Measurements from ENCODE around the gene PRSS23.

The PRSS23 gene

DNA sequence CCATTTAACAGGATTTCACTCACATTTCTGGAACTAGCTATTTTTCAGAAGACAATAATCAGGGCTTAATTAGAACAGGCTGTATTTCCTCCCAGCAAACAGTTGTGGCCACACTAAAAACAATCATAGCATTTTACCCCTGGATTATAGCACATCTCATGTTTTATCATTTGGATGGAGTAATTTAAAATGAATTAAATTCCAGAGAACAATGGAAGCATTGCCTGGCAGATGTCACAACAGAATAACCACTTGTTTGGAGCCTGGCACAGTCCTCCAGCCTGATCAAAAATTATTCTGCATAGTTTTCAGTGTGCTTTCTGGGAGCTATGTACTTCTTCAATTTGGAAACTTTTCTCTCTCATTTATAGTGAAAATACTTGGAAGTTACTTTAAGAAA, 9.2 kb downstream of the PRSS23 start:
- in situ Hi-C loops (cut with HindIII; ENCODE audit: low sequenced_read_pairs): loop anchor here (10.0 kb wide), 1 partner anchor 185 kb away; no protein-coding TSS in a partner anchor
- TF ChIP-seq, protein P1, sequence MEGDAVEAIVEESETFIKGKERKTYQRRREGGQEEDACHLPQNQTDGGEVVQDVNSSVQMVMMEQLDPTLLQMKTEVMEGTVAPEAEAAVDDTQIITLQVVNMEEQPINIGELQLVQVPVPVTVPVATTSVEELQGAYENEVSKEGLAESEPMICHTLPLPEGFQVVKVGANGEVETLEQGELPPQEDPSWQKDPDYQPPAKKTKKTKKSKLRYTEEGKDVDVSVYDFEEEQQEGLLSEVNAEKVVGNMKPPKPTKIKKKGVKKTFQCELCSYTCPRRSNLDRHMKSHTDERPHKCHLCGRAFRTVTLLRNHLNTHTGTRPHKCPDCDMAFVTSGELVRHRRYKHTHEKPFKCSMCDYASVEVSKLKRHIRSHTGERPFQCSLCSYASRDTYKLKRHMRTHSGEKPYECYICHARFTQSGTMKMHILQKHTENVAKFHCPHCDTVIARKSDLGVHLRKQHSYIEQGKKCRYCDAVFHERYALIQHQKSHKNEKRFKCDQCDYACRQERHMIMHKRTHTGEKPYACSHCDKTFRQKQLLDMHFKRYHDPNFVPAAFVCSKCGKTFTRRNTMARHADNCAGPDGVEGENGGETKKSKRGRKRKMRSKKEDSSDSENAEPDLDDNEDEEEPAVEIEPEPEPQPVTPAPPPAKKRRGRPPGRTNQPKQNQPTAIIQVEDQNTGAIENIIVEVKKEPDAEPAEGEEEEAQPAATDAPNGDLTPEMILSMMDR (IDR thresholded peaks at IDR 0.05; ENCODE audit: low read depth, low read length, missing control alignments): no peak
- DNase-seq (ENCODE audit: low read depth): no peak

DNA sequence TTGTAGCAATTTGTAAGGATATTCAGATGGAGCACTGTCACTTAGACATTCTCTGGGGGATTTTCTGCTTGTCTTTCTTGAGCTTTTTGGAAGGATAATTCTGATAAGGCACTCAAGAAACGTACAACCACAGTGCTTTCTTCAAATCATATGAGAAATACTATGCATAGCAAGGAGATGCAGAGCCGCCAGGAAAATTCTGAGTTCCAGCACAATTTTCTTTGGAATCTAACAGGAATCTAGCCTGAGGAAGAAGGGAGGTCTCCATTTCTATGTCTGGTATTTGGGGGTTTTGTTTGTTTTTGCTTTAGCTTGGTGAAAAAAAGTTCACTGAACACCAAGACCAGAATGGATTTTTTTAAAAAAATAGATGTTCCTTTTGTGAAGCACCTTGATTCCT, 9.9 kb downstream of the PRSS23 start:
- no peak for DNase-seq (ENCODE audit: low read depth)
- in situ Hi-C loops (cut with HindIII; ENCODE audit: low sequenced_read_pairs): no loop called here
- TF ChIP-seq, protein P1 (IDR thresholded peaks at IDR 0.05; ENCODE audit: low read depth, low read length, missing control alignments): no peak
- no peak overlapping the region for H3K4me3 ChIP-seq (ENCODE audit: low read depth, low read length)

More for the DNA sequence above, 9.2 kb downstream of the PRSS23 start:
- no peak overlapping the region for H3K4me3 ChIP-seq (ENCODE audit: low read depth, low read length)

DNA sequence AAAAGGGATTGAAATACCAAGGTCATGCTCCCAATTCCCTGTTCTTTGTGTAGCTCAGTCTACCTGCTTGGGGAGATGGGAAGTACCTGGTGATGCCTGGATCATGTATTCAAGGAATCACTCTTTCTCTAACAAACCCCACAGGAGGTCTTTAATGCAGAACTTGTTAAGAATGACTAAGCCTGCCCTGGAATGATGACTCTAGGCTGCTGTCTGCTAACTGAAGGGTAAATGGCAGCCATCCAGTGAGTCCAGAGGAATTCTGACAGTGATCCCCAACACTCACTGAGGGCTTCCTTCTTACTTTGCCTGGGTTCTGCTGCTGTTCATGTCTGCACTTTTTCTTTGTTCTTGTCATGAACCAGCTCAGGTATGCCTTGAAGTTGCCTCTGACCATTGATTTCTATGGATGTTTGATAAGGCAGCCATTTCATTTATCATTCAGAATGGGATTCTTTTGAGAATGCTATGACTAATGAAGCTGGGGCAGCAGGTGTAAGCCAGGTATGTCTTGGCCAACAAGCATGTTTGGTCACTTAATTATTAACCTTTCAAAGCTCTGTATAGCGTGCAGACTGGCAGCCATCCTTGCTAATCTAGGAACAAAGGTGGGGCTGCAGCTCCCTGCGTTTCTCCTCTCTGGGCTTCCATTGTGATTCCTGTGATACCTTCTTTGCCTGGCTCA, 11.4 kb downstream of the PRSS23 start:
- in situ Hi-C loops (cut with HindIII; ENCODE audit: low sequenced_read_pairs): no loop called here
- TF ChIP-seq, protein P1 (IDR thresholded peaks at IDR 0.05; ENCODE audit: low read depth, low read length, missing control alignments): no peak
- no peak overlapping the region for H3K4me3 ChIP-seq (ENCODE audit: low read depth, low read length)
- DNase-seq (ENCODE audit: low read depth): peak; percentile 45

DNA sequence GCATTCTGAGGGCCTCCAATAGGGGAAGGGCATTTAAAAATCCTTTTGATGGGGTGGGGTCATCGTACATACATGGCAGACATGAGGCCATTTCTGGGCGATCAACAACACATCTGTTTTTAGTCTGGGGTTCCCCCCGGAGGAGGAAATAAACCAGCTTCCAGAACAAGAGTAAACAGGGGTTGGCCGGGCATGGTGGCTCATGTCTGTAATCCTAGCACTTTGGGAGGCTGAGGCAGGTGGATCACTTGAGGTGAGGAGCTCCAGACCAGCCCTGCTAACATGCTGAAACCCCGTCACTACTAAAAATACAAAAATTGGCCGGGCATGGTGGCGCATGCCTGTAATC, 12.0 kb downstream of the PRSS23 start:
- DNase-seq (ENCODE audit: low read depth): no peak
- no peak overlapping the region for H3K4me3 ChIP-seq (ENCODE audit: low read depth, low read length)
- TF ChIP-seq, protein P1 (IDR thresholded peaks at IDR 0.05; ENCODE audit: low read depth, low read length, missing control alignments): no peak
- in situ Hi-C loops (cut with HindIII; ENCODE audit: low sequenced_read_pairs): no loop called here

DNA sequence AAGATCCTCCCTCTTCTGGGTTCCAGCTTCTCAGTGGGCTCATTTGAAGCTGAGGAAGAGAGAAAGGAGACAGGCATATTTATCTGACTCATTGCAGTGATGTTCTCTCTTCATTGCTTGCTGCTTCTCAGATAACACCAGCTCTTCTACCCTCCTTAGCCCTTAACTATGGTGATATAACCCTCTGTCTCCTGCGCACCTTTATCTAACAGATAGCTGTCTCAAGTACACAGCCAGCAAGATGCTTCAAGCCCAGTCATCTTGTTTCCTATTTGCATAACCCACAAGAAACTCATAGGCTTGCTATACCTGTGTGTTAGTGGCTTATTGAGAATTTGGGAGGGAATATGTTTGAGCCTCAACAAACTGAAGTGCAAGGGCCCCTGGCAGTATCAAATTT, 12.6 kb downstream of the PRSS23 start:
- in situ Hi-C loops (cut with HindIII; ENCODE audit: low sequenced_read_pairs): no loop called here
- no peak for DNase-seq (ENCODE audit: low read depth)
- TF ChIP-seq, protein P1 (IDR thresholded peaks at IDR 0.05; ENCODE audit: low read depth, low read length, missing control alignments): no peak
- H3K4me3 ChIP-seq (ENCODE audit: low read depth, low read length): no peak overlapping the region

DNA sequence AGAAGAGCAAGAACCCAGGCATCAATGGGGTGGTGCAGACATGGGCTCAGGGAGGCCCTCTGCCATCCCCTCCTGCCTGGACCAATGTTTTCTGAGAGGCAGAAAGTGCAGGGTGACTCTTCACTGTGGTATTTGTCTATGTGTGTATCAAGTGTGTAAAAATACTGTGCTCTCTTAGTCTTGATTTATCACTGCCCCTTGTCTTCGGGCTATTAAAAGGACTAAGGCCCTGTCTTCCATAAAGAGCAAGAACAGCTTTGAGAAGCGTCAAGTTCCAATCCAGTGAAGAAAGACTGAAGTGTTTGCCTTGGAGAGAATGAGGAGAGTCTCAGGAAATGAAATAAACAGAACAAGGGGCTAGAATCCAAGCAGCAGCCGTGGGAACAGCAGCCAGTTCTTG, 14.4 kb downstream of the PRSS23 start:
- TF ChIP-seq, protein P1 (IDR thresholded peaks at IDR 0.05; ENCODE audit: low read depth, low read length, missing control alignments): no peak
- DNase-seq (ENCODE audit: low read depth): no peak
- in situ Hi-C loops (cut with HindIII; ENCODE audit: low sequenced_read_pairs): no loop called here
- no peak overlapping the region for H3K4me3 ChIP-seq (ENCODE audit: low read depth, low read length)

Data from astrocyte of the cerebellum (primary cell).